PFSK-1 (cell line): ENCODE measurements around the gene INIP.

ENCODE experiments used
- FOXP2 ChIP-seq: optimal IDR thresholded peaks from 2 replicates; pipeline ENCODE3; 2011; ENCODE audit warnings: borderline replicate concordance, control low read depth, inconsistent platforms; ENCODE audit not compliant: insufficient read depth; ENCODE audit errors: extremely low read length, extremely low read depth
- POLR2AphosphoS5 ChIP-seq: IDR thresholded peaks from 2 replicates; pipeline ENCODE4 v1.6.1; 2012; ENCODE audit warnings: low read depth, mild to moderate bottlenecking, control low read depth, low read length, moderate library complexity
- SIN3A ChIP-seq: IDR thresholded peaks from 2 replicates; pipeline ENCODE4 v1.6.1; 2012; ENCODE audit warnings: mild to moderate bottlenecking, low read length, moderate library complexity, borderline replicate concordance; ENCODE audit not compliant: insufficient read depth
- TAF1 ChIP-seq: IDR thresholded peaks from 2 replicates; pipeline ENCODE4 v1.6.1; 2012; ENCODE audit warnings: low read length, control low read depth, borderline replicate concordance; ENCODE audit not compliant: insufficient read depth
- TF ChIP-seq, protein P1 (sequence below), 2 experiments: IDR thresholded peaks; 2 replicates each; pipeline versions ENCODE4 v1.6.1 to v1.8.0; 2011 to 2012; ENCODE audit warnings: low read depth in 2 of 2, low read length in 2 of 2, control low read depth in 1 of 2, inconsistent platforms in 1 of 2, mild to moderate bottlenecking in 1 of 2, moderate library complexity in 1 of 2; ENCODE audit not compliant: insufficient read depth in 1 of 2

The INIP gene

DNA sequence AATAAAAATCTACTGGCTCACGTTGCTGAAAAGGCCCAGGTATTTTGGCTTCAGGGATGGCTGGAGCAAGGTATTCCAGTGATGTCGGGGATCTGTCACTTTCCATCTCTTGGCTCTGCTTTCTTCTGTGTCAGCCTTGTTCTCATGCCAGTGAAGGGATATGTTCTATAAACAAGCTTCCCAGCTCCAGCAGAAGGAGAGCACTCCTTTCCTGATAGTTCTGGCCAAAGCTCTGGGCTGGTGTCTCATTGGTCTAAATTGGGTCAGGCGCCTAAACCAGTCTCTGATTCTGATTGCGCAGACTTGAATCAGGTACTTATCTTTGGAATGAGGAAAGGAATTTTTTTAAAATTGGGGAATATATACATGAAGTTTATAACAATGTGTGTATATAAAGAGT lies 37.8 kb upstream of the INIP start:
- TF ChIP-seq TAF1 (no peak), FOXP2 (no peak), POLR2AphosphoS5 (no peak), SIN3A (no peak)
- TF ChIP-seq, protein P1, sequence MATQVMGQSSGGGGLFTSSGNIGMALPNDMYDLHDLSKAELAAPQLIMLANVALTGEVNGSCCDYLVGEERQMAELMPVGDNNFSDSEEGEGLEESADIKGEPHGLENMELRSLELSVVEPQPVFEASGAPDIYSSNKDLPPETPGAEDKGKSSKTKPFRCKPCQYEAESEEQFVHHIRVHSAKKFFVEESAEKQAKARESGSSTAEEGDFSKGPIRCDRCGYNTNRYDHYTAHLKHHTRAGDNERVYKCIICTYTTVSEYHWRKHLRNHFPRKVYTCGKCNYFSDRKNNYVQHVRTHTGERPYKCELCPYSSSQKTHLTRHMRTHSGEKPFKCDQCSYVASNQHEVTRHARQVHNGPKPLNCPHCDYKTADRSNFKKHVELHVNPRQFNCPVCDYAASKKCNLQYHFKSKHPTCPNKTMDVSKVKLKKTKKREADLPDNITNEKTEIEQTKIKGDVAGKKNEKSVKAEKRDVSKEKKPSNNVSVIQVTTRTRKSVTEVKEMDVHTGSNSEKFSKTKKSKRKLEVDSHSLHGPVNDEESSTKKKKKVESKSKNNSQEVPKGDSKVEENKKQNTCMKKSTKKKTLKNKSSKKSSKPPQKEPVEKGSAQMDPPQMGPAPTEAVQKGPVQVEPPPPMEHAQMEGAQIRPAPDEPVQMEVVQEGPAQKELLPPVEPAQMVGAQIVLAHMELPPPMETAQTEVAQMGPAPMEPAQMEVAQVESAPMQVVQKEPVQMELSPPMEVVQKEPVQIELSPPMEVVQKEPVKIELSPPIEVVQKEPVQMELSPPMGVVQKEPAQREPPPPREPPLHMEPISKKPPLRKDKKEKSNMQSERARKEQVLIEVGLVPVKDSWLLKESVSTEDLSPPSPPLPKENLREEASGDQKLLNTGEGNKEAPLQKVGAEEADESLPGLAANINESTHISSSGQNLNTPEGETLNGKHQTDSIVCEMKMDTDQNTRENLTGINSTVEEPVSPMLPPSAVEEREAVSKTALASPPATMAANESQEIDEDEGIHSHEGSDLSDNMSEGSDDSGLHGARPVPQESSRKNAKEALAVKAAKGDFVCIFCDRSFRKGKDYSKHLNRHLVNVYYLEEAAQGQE (IDR thresholded peaks at IDR 0.05; ENCODE audit: insufficient read depth in 1 of 2, low read depth in 2 of 2, low read length in 2 of 2): no peak

DNA sequence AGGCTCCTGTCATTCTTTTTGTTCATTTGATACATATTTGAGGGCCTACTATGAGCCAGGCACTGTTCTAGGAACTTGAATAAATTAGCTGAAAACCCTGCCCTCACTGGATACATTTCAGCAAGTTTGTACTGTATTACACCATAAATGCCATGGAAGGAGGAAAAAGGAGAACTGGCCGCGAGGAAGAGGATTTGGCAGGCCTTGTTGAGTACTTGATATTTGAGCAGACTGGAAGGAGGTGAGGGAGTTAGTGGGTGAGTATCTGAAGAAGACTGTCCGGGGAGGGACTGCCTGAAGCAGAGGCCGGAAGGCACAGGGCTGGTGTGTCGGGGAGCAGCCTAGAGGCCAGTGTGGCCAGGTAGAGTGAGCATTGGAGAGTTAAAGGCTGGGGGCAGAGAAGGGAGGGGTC lies 37.1 kb upstream of the INIP start:
- TF ChIP-seq, protein P1 (IDR thresholded peaks at IDR 0.05; ENCODE audit: insufficient read depth in 1 of 2, low read depth in 2 of 2, low read length in 2 of 2): no peak
- TF ChIP-seq TAF1 (no peak), POLR2AphosphoS5 (no peak), FOXP2 (no peak), SIN3A (no peak)

DNA sequence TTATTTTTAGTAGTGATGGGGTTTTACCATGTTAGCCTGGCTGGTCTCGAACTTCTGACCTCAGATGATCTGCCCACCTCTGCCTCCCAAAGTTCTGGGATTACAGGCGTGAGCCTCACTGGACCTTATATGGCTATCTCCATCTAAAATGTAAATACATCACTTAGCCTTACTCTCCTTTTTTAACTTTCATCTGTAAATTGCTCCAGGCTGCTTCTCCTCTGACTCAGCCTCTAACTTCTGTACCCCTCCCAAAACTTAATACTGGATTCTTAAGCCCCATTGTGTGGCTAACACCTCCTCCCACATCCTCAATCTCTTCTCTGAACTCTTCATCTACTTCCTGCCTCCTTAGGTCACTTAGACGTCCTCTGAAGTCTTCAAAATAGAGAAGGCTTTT lies 36.7 kb upstream of the INIP start:
- no peak for TF ChIP-seq SIN3A
- TF ChIP-seq TAF1: no peak
- TF ChIP-seq FOXP2: no peak
- TF ChIP-seq, protein P1 (IDR thresholded peaks at IDR 0.05; ENCODE audit: insufficient read depth in 1 of 2, low read depth in 2 of 2, low read length in 2 of 2): no peak
- no peak for TF ChIP-seq POLR2AphosphoS5

DNA sequence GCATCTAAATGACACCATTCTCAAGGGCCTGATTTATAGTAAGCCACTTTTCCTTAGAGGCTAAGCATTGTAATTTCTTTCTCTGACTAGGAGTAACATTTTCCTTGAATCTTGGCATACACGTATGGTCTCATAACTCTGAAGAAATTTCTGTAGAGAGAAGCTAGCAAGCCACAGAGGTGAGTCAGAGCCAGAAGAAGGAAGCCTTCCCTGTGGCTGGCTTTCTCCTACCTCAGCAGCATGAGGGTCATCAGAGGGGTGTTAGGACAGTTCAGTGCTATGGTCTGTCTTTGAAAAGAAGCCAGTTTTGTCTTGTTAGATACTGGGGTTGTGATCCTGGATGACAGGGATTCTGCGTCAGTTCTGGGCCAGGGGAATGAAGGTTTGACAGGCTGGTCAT lies 35.8 kb upstream of the INIP start:
- TF ChIP-seq, protein P1 (IDR thresholded peaks at IDR 0.05; ENCODE audit: insufficient read depth in 1 of 2, low read depth in 2 of 2, low read length in 2 of 2): no peak
- TF ChIP-seq POLR2AphosphoS5: no peak
- TF ChIP-seq TAF1: no peak
- TF ChIP-seq FOXP2: no peak
- TF ChIP-seq SIN3A: no peak
